H1 (cell line): ENCODE results near the gene SPOCK1. TPM values are rescaled to one million over a fixed set of nuclear protein-coding genes. Genes with fewer than 3 reads are reported as not detected.

Source experiments
- CTCF ChIA-PET: fragments of 300-600 bp; sonication (Branson Sonifier 250); formaldehyde crosslinking; loops from one replicate; lab custom pipeline; 2021; ENCODE audit not compliant: partially characterized antibody; lab: Charles Lee
- POLR2A ChIA-PET: fragments of 300-600 bp; sonication (Branson Sonifier 250); formaldehyde crosslinking; loops from one replicate; lab custom pipeline; 2021; ENCODE audit warnings: inconsistent platforms; ENCODE audit not compliant: partially characterized antibody; lab: Charles Lee
- DNase-seq, 2 experiments: peaks; one replicate each; pipeline versions ENCODE4 v3.0.0 to v3.0.0-alpha.2; 2010 to 2022; ENCODE audit warnings: low spot score in 2 of 2, low read depth in 1 of 2, mixed read lengths in 1 of 2
- FAIRE-seq: peaks from 2 replicates; lab custom pipeline; 2011; peaks lifted over from hg19 to GRCh38; lab: Jason Lieb, UNC
- H2AFZ ChIP-seq: 2 replicates; pipeline ENCODE4 v1.8.1; 2012; ENCODE audit warnings: low read length, inconsistent platforms
- H2AK5ac ChIP-seq: 2 replicates; pipeline ENCODE4 v1.6.1; 2013; ENCODE audit warnings: low read depth, low read length
- H2BK120ac ChIP-seq: replicated peaks from 2 replicates; pipeline ENCODE3; 2013; ENCODE audit warnings: low read depth, low read length, inconsistent platforms
- H2BK12ac ChIP-seq: 2 replicates; pipeline ENCODE4 v1.6.1; 2013; ENCODE audit warnings: low read depth, low read length
- H2BK15ac ChIP-seq: 2 replicates; pipeline ENCODE4 v1.6.1; 2013; ENCODE audit warnings: low read length
- H2BK20ac ChIP-seq: 2 replicates; pipeline ENCODE4 v1.6.1; 2013; ENCODE audit warnings: low read length
- H2BK5ac ChIP-seq: 2 replicates; pipeline ENCODE4 v1.6.1; 2013; ENCODE audit warnings: low read depth, low read length
- H3K14ac ChIP-seq: 2 replicates; pipeline ENCODE4 v1.6.1; 2013; ENCODE audit warnings: inconsistent platforms; ENCODE audit not compliant: insufficient read length
- H3K18ac ChIP-seq: 2 replicates; pipeline ENCODE4 v1.6.1; 2013; ENCODE audit warnings: low read length; ENCODE audit errors: extremely low read depth
- H3K23ac ChIP-seq: 2 replicates; pipeline ENCODE4 v1.6.1; 2013; ENCODE audit warnings: inconsistent platforms; ENCODE audit not compliant: insufficient read length
- H3K23me2 ChIP-seq: 2 replicates; pipeline ENCODE4 v1.6.1; 2013; ENCODE audit warnings: low read depth, low read length
- H3K27ac ChIP-seq: 2 replicates; pipeline ENCODE4 v1.6.1; 2011; ENCODE audit warnings: low read depth, low read length, inconsistent platforms
- H3K27me3 ChIP-seq, 4 experiments: replicated peaks in 1 of 4; 1 replicate in 1 of 4; 2 replicates in 3 of 4; pipeline versions ENCODE4 v1.6.1 to v1.8.1; 2011 to 2013; ENCODE audit warnings: low read length in 3 of 4, mild to moderate bottlenecking in 3 of 4, inconsistent platforms in 2 of 4, mixed read lengths in 2 of 4, moderate library complexity in 1 of 4; ENCODE audit not compliant: control insufficient read depth in 3 of 4, insufficient read depth in 3 of 4; ENCODE audit errors: extremely low read depth in 1 of 4
- H3K36me3 ChIP-seq, 4 experiments: 2 replicates each; pipeline versions ENCODE4 v1.6.1 to v1.8.1; 2011 to 2013; ENCODE audit warnings: mild to moderate bottlenecking in 4 of 4, low read length in 3 of 4, moderate library complexity in 2 of 4, control low read depth in 1 of 4, inconsistent platforms in 1 of 4; ENCODE audit not compliant: insufficient read depth in 4 of 4, control insufficient read depth in 2 of 4
- H3K4ac ChIP-seq: replicated peaks from 2 replicates; pipeline ENCODE3; 2013; ENCODE audit warnings: low read length, low read depth, mixed read lengths, inconsistent platforms; ENCODE audit not compliant: insufficient read length
- H3K4me1 ChIP-seq, 4 experiments: replicated peaks in 1 of 4; 1 replicate in 1 of 4; 2 replicates in 3 of 4; pipeline versions ENCODE4 v1.6.1 to v1.8.1; 2011 to 2013; ENCODE audit warnings: low read length in 3 of 4, inconsistent platforms in 2 of 4, mixed read lengths in 1 of 4; ENCODE audit not compliant: insufficient read depth in 4 of 4, control insufficient read depth in 3 of 4
- H3K4me2 ChIP-seq, 2 experiments: 2 replicates each; pipeline versions ENCODE4 v1.6.1 to v1.8.1; 2011 to 2013; ENCODE audit warnings: low read depth in 2 of 2, low read length in 2 of 2, control low read depth in 1 of 2, inconsistent platforms in 1 of 2, mild to moderate bottlenecking in 1 of 2; ENCODE audit not compliant: insufficient read depth in 1 of 2
- H3K4me3 ChIP-seq, 4 experiments: fragments of 200-600, 300-600 bp in 1 of 4; sonication (generic), shearing (Covaris generic), sonication (Bioruptor Twin) in 1 of 4; 2 replicates each; pipeline versions ENCODE4 v1.5.1 to v1.8.1; 2011 to 2016; ENCODE audit warnings: low read length in 4 of 4, low read depth in 3 of 4, control low read depth in 2 of 4, inconsistent platforms in 2 of 4, mild to moderate bottlenecking in 2 of 4, mixed read lengths in 1 of 4, moderate library complexity in 1 of 4; ENCODE audit not compliant: insufficient read depth in 2 of 4; ENCODE audit errors: extremely low read depth in 1 of 4
- H3K56ac ChIP-seq: replicated peaks from 2 replicates; pipeline ENCODE3; 2013; ENCODE audit warnings: low read depth, mild to moderate bottlenecking, mixed read lengths, low read length, inconsistent platforms; ENCODE audit not compliant: insufficient read length
- H3K79me1 ChIP-seq: 2 replicates; pipeline ENCODE4 v1.6.1; 2013; ENCODE audit warnings: low read depth, low read length, control low read depth
- H3K79me2 ChIP-seq, 2 experiments: 2 replicates each; pipeline versions ENCODE4 v1.6.1 to v1.8.1; 2012 to 2013; ENCODE audit warnings: low read length in 2 of 2, mild to moderate bottlenecking in 2 of 2, inconsistent platforms in 1 of 2; ENCODE audit not compliant: insufficient read depth in 2 of 2, control insufficient read depth in 1 of 2
- H3K9ac ChIP-seq, 4 experiments: replicated peaks in 1 of 4; 1 replicate in 1 of 4; 2 replicates in 3 of 4; pipeline versions ENCODE4 v1.6.1 to v1.8.1; 2011 to 2013; ENCODE audit warnings: low read depth in 3 of 4, low read length in 3 of 4, control low read depth in 2 of 4, mild to moderate bottlenecking in 2 of 4, moderate library complexity in 2 of 4, inconsistent platforms in 1 of 4; ENCODE audit errors: extremely low read depth in 1 of 4
- H3K9me3 ChIP-seq, 2 experiments: 2 replicates each; pipeline versions ENCODE4 v1.6.1 to v1.8.1; 2012 to 2013; ENCODE audit warnings: mild to moderate bottlenecking in 2 of 2, moderate library complexity in 2 of 2, control low read depth in 1 of 2, inconsistent platforms in 1 of 2, low read depth in 1 of 2, low read length in 1 of 2, mixed read lengths in 1 of 2; ENCODE audit not compliant: insufficient read depth in 2 of 2
- H4K20me1 ChIP-seq, 2 experiments: replicated peaks in 1 of 2; 2 replicates each; pipeline versions ENCODE3 to v1.8.1; 2011 to 2013; ENCODE audit warnings: inconsistent platforms in 2 of 2, low read length in 2 of 2, mild to moderate bottlenecking in 1 of 2; ENCODE audit not compliant: insufficient read depth in 2 of 2, control insufficient read depth in 1 of 2
- H4K5ac ChIP-seq: 2 replicates; pipeline ENCODE4 v1.6.1; 2013; ENCODE audit warnings: low read length, low read depth, mixed read lengths, inconsistent platforms; ENCODE audit not compliant: insufficient read length
- H4K8ac ChIP-seq: 2 replicates; pipeline ENCODE4 v1.8.0; 2013; ENCODE audit warnings: mild to moderate bottlenecking, moderate library complexity, low read length, inconsistent platforms; ENCODE audit not compliant: insufficient read depth; ENCODE audit errors: extremely low read depth
- H4K91ac ChIP-seq: replicated peaks from 2 replicates; pipeline ENCODE3; 2013; ENCODE audit warnings: low read length, mixed read lengths, inconsistent platforms; ENCODE audit not compliant: insufficient read length
- CEBPB ChIP-seq: IDR thresholded peaks from 2 replicates; pipeline ENCODE4 v1.6.1; 2012; ENCODE audit warnings: low read depth, low read length
- CREB1 ChIP-seq: IDR thresholded peaks from 2 replicates; pipeline ENCODE4 v1.6.1; 2012; ENCODE audit warnings: inconsistent platforms
- EP300 ChIP-seq, 2 experiments: IDR thresholded peaks; 1 replicate in 1 of 2; 2 replicates in 1 of 2; pipeline ENCODE4 v1.6.1; 2011 to 2012; ENCODE audit warnings: low read depth in 2 of 2, low read length in 2 of 2, mild to moderate bottlenecking in 2 of 2, borderline replicate concordance in 1 of 2, inconsistent platforms in 1 of 2, moderate library complexity in 1 of 2
- JUN ChIP-seq: IDR thresholded peaks from 2 replicates; pipeline ENCODE4 v1.6.1; 2011; ENCODE audit warnings: low read depth, mild to moderate bottlenecking, improper control_type of control experiment, low read length
- JUND ChIP-seq: IDR thresholded peaks from 2 replicates; pipeline ENCODE4 v1.6.1; 2011; ENCODE audit warnings: mild to moderate bottlenecking, improper control_type of control experiment, low read length
- KDM5A ChIP-seq: fragments of 200-600 bp; IDR thresholded peaks from 2 replicates; pipeline ENCODE4 v1.7.1; 2012; ENCODE audit warnings: mild to moderate bottlenecking, low read length, inconsistent platforms, mixed read lengths
- MAFK ChIP-seq: IDR thresholded peaks from 2 replicates; pipeline ENCODE4 v1.6.1; 2012; ENCODE audit warnings: low read depth, mild to moderate bottlenecking, improper control_type of control experiment, low read length
- POLR2AphosphoS5 ChIP-seq: IDR thresholded peaks from 2 replicates; pipeline ENCODE4 v1.6.1; 2011; ENCODE audit warnings: low read depth, low read length
- RAD21 ChIP-seq, 2 experiments: IDR thresholded peaks in 1 of 2; conservative IDR thresholded peaks in 1 of 2; 2 replicates each; pipeline ENCODE4 v1.6.1; 2011; ENCODE audit warnings: low read depth in 2 of 2, low read length in 2 of 2, improper control_type of control experiment in 1 of 2, inconsistent platforms in 1 of 2, mild to moderate bottlenecking in 1 of 2, moderate library complexity in 1 of 2
- SIRT6 ChIP-seq: IDR thresholded peaks from one replicate; pipeline ENCODE4 v1.7.1; 2012; ENCODE audit warnings: low read length, inconsistent platforms
- SRF ChIP-seq: IDR thresholded peaks from 2 replicates; pipeline ENCODE4 v1.6.1; 2011; ENCODE audit warnings: mild to moderate bottlenecking, low read depth, low read length, moderate library complexity
- ZNF274 ChIP-seq: IDR thresholded peaks from 2 replicates; pipeline ENCODE4 v1.7.0; 2012; ENCODE audit warnings: low read length, borderline replicate concordance; ENCODE audit errors: extremely low read depth
- WGBS, 2 experiments: shearing (Covaris generic) in 1 of 2; methylation state at CpG; one replicate each; pipeline versions ENCODE4 v1.1.6 to v1.1.7; 2013 to 2015; ENCODE audit warnings: low lambda C conversion rate in 2 of 2, mixed read lengths in 2 of 2, inconsistent platforms in 1 of 2, low coverage in 1 of 2, missing lambda C conversion rate in 1 of 2; ENCODE audit not compliant: insufficient replicate concordance in 2 of 2, insufficient coverage in 1 of 2, insufficient read length in 1 of 2; ENCODE audit errors: extremely low coverage in 1 of 2, missing lambda C conversion rate in 1 of 2; 5-methylcytosine and 5-hydroxymethylcytosine counted together
- polyA plus RNA-seq, 7 experiments: library from polyadenylated mRNA; depleted of rRNA in 3 of 7; stranded (reverse) in 5 of 7; unstranded in 2 of 7; fragments of >200 nt in 5 of 7; fragments of 200-250 nt in 2 of 7; gene quantifications; 1 replicate in 5 of 7; 2 replicates in 1 of 7; 4 replicates in 1 of 7; pipeline versions ENCODE4 v1.2.1 to v1.2.3, GENCODE V29; 2011 to 2013; ENCODE audit warnings: missing spikeins in 2 of 7, mixed read lengths in 2 of 7
- total RNA-seq: library from RNA; stranded (reverse); fragmentation: NEBNext Ultra II Directional; extraction: Animal tissue kit (Norgen Biotek cat#: 25700); gene quantifications from 2 replicates; pipeline ENCODE4 v1.2.1, GENCODE V29; 2021
- TF ChIP-seq, protein P1 (sequence below), 3 experiments: IDR thresholded peaks; 1 replicate in 2 of 3; 2 replicates in 1 of 3; pipeline versions ENCODE4 v1.5.1 to v1.6.1; 2011; ENCODE audit warnings: low read length in 3 of 3, mild to moderate bottlenecking in 3 of 3, inconsistent platforms in 2 of 3, low read depth in 1 of 3, moderate library complexity in 1 of 3; ENCODE audit not compliant: insufficient read depth in 1 of 3; ENCODE audit errors: control extremely low read depth in 1 of 3

Gene SPOCK1
- total and polyA plus RNA-seq, 2 of the 8 experiments (the other 6 are each of a cell fraction or from before 2014, with no cell fraction given) = 6.9 to 18.1 TPM

DNA sequence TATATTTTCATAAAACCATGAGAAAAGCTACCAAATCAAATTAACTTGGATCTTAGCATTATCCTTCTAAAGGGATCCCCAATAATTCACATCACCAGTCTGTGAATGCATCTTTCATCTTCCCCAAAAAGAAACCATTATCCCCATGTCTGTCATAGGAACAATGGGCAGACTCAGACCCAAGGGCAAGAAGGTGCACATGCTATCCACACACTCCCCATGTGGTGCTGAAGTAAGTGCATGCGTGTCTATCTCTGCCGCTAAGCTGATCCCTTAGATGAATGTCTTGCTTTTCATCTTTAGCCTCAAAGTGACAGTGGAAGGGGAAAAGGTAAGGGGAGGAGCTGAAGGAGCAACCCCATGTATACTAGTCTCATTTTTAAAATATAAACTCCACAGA lies 10.2 kb downstream of the SPOCK1 start:
- Histone ChIP-seq H2BK20ac (no peak overlapping the region), H4K8ac (no peak overlapping the region), H3K4me3 (no peak overlapping the region), H3K79me1 (no peaks in the 10 kb centered on the region), H3K23ac (no peak overlapping the region), H3K9me3 (no peaks in the 10 kb centered on the region), H2BK5ac (no peak overlapping the region), H3K4ac (no peak overlapping the region), H2BK15ac (no peak overlapping the region), H3K27ac (no peak overlapping the region), H3K14ac (no peak overlapping the region), H2AFZ (no peak overlapping the region), H3K27me3 (no peaks in the 10 kb centered on the region), H3K4me1 (no peaks in the 10 kb centered on the region), H4K91ac (no peak overlapping the region), H3K56ac (no peak overlapping the region), H3K79me2 (no peaks in the 10 kb centered on the region), H3K23me2 (no peaks in the 10 kb centered on the region), H3K9ac (no peak overlapping the region), H2BK120ac (no peak overlapping the region), H3K18ac (no peak overlapping the region), H2BK12ac (no peak overlapping the region), H3K36me3 (no peaks in the 10 kb centered on the region), H3K4me2 (no peak overlapping the region), H2AK5ac (no peak overlapping the region), H4K5ac (no peak overlapping the region), H4K20me1 (no peaks in the 10 kb centered on the region)
- ChIA-PET POLR2A (no interaction called here), CTCF (interaction anchor here (0.7 to 3.6 kb wide), 6 partner anchors 9 to 168 kb away, joined by 3 to 20 read pairs (median 3); partner anchors contain the start of gene SPOCK1)
- WGBS, 2 experiments = 93% methylated on average over 2 of the region's 2 CpGs; no CpG with 5 or more reads in 1 of the 2 experiments
- FAIRE-seq = no peak
- DNase-seq = no peak
- no peak for TF ChIP-seq KDM5A
- TF ChIP-seq ZNF274 = no peak
- no peak for TF ChIP-seq SIRT6
- TF ChIP-seq CEBPB = no peak
- TF ChIP-seq, protein P1, sequence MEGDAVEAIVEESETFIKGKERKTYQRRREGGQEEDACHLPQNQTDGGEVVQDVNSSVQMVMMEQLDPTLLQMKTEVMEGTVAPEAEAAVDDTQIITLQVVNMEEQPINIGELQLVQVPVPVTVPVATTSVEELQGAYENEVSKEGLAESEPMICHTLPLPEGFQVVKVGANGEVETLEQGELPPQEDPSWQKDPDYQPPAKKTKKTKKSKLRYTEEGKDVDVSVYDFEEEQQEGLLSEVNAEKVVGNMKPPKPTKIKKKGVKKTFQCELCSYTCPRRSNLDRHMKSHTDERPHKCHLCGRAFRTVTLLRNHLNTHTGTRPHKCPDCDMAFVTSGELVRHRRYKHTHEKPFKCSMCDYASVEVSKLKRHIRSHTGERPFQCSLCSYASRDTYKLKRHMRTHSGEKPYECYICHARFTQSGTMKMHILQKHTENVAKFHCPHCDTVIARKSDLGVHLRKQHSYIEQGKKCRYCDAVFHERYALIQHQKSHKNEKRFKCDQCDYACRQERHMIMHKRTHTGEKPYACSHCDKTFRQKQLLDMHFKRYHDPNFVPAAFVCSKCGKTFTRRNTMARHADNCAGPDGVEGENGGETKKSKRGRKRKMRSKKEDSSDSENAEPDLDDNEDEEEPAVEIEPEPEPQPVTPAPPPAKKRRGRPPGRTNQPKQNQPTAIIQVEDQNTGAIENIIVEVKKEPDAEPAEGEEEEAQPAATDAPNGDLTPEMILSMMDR (IDR thresholded peaks at IDR 0.05; ENCODE audit: control extremely low read depth in 1 of 3, insufficient read depth in 1 of 3, low read depth in 1 of 3, low read length in 3 of 3) = no peak
- TF ChIP-seq SRF = no peak
- TF ChIP-seq RAD21 (IDR thresholded peaks at IDR 0.05 in 1 of 2, conservative IDR thresholded peaks at IDR 0.05 in 1 of 2; ENCODE audit: low read depth in 2 of 2, low read length in 2 of 2) = no peak
- no peak for TF ChIP-seq CREB1
- TF ChIP-seq POLR2AphosphoS5 = no peak
- TF ChIP-seq JUND = no peak
- TF ChIP-seq MAFK = no peak
- TF ChIP-seq JUN = no peak
- no peak for TF ChIP-seq EP300 (IDR thresholded peaks at IDR 0.05; ENCODE audit: borderline replicate concordance in 1 of 2, low read depth in 2 of 2, low read length in 2 of 2)
